ENCODE measurements around the gene FTH1.

Gene FTH1

GRCh38 chr11:61914471-61915171, 52.8 kb downstream of the FTH1 start:
- no peak for DNase-seq (ENCODE audit: low spot score)

All from pons (tissue), 1 donor.